HCT116 (cell line): ENCODE data around the gene RYR3. TPM values are rescaled to one million over a fixed set of nuclear protein-coding genes. Genes with fewer than 3 reads are reported as not detected.

Experiments
- ATAC-seq: fragments of 200-7000 bp; cut with Tn5 transposase; 2 replicates; pipeline ENCODE4 v1.9.1; 2020; ENCODE audit warnings: mild to moderate bottlenecking, moderate library complexity
- BruUV-seq: library from RNA; stranded (reverse); fragments of 400-500 nt; replicated peaks from 2 replicates; lab custom pipeline; 2021; lab: Mats Ljungman, UMichigan
- CTCF ChIA-PET: fragments of 300-600 bp; sonication (Branson Sonifier 250); formaldehyde crosslinking; loops from one replicate; lab custom pipeline; 2021; ENCODE audit warnings: antibody characterized with exemption; lab: Charles Lee
- POLR2A ChIA-PET: fragments of 300-600, 350-600 bp; sonication (Branson Sonifier 250); formaldehyde crosslinking; loops from one replicate; lab custom pipeline; 2021; ENCODE audit warnings: antibody characterized with exemption; lab: Charles Lee
- RAD21 ChIA-PET, 2 experiments: fragments of 300-600 bp; sonication (Branson Sonifier 250); formaldehyde crosslinking; loops; one replicate each; lab custom pipeline; 2023; ENCODE audit warnings: low total read pairs in 2 of 2; ENCODE audit not compliant: uncharacterized antibody in 2 of 2, unreplicated experiment in 2 of 2, low non-redundant PET in 1 of 2; lab: Charles Lee
- DNase-seq: peaks from one replicate; pipeline ENCODE4 v3.0.0-alpha.2; 2010; ENCODE audit warnings: low read depth, low spot score
- H2AFZ ChIP-seq: fragments of 200-600 bp; shearing (Covaris generic), sonication (generic); 2 replicates; pipeline ENCODE4 v1.6.1; 2017; ENCODE audit warnings: low read depth, mixed run types, mixed read lengths, antibody characterized with exemption, low read length; ENCODE audit not compliant: poor library complexity, severe bottlenecking
- H3K27ac ChIP-seq: 2 replicates; pipeline ENCODE4 v1.5.1; 2012; ENCODE audit warnings: low read depth, low read length
- H3K27me3 ChIP-seq: fragments of 200-600 bp; sonication (generic); 2 replicates; pipeline ENCODE4 v1.6.1; 2016; ENCODE audit warnings: mixed run types, low read length, mixed read lengths; ENCODE audit not compliant: insufficient read depth
- H3K36me3 ChIP-seq, 2 experiments: fragments of 200-500 bp in 1 of 2; fragments of 200-600 bp in 1 of 2; sonication (Bioruptor generic) in 1 of 2; sonication (generic) in 1 of 2; 2 replicates each; pipeline versions ENCODE4 v1.5.1 to v1.6.1; 2014 to 2016; ENCODE audit warnings: low read length in 2 of 2, inconsistent platforms in 1 of 2, mixed read lengths in 1 of 2, mixed run types in 1 of 2; ENCODE audit not compliant: insufficient read depth in 2 of 2, control insufficient read depth in 1 of 2
- H3K4me1 ChIP-seq, 2 experiments: fragments of 200-600 bp in 1 of 2; sonication (generic) in 1 of 2; 2 replicates each; pipeline versions ENCODE4 v1.5.1 to v1.6.1; 2012 to 2017; ENCODE audit warnings: low read length in 2 of 2, inconsistent platforms in 1 of 2, mild to moderate bottlenecking in 1 of 2, mixed read lengths in 1 of 2, mixed run types in 1 of 2, moderate library complexity in 1 of 2; ENCODE audit not compliant: insufficient read depth in 2 of 2, control insufficient read depth in 1 of 2
- H3K4me2 ChIP-seq: fragments of 200-600 bp; sonication (generic); 2 replicates; pipeline ENCODE4 v1.6.1; 2017; ENCODE audit warnings: mixed run types, low read length, mixed read lengths
- H3K4me3 ChIP-seq, 2 experiments: fragments of 200-600 bp in 1 of 2; sonication (generic) in 1 of 2; replicated peaks in 1 of 2; 2 replicates each; pipeline ENCODE4 v1.5.1; 2011 to 2016; ENCODE audit warnings: low read length in 2 of 2, control low read depth in 1 of 2, low read depth in 1 of 2, mild to moderate bottlenecking in 1 of 2, mixed read lengths in 1 of 2, mixed run types in 1 of 2
- H3K79me2 ChIP-seq: fragments of 200-600 bp; sonication (generic); 2 replicates; pipeline ENCODE4 v1.6.1; 2017; ENCODE audit warnings: mild to moderate bottlenecking, mixed run types, low read length, moderate library complexity, mixed read lengths; ENCODE audit not compliant: insufficient read depth
- H3K9ac ChIP-seq: fragments of 200-600 bp; sonication (generic); 2 replicates; pipeline ENCODE4 v1.6.1; 2016; ENCODE audit warnings: low read length, mixed read lengths
- H3K9me2 ChIP-seq: fragments of 200-600 bp; sonication (generic), shearing (Covaris generic); 2 replicates; pipeline ENCODE4 v1.6.1; 2017; ENCODE audit warnings: mixed run types, mild to moderate bottlenecking, moderate library complexity; ENCODE audit not compliant: insufficient read depth
- H3K9me3 ChIP-seq, 2 experiments: fragments of 200-500 bp in 1 of 2; fragments of 200-600 bp in 1 of 2; sonication (Bioruptor generic) in 1 of 2; sonication (generic) in 1 of 2; 2 replicates each; pipeline ENCODE4 v1.6.1; 2014 to 2017; ENCODE audit warnings: low read length in 2 of 2, mixed read lengths in 2 of 2, inconsistent platforms in 1 of 2, low read depth in 1 of 2, mild to moderate bottlenecking in 1 of 2, mixed run types in 1 of 2, moderate library complexity in 1 of 2; ENCODE audit not compliant: control insufficient read depth in 1 of 2, insufficient read depth in 1 of 2
- H4K20me1 ChIP-seq: fragments of 200-600 bp; sonication (generic), shearing (Covaris generic); 2 replicates; pipeline ENCODE4 v1.6.1; 2017; ENCODE audit warnings: mixed run types, mild to moderate bottlenecking, moderate library complexity; ENCODE audit not compliant: insufficient read depth
- CBX3 ChIP-seq: IDR thresholded peaks from 2 replicates; pipeline ENCODE4 v1.6.1; 2012; ENCODE audit warnings: low read depth
- CEBPB ChIP-seq: IDR thresholded peaks from 2 replicates; pipeline ENCODE4 v1.6.1; 2012; ENCODE audit warnings: low read depth
- CTCF ChIP-seq, 3 experiments: fragments of 200-600 bp in 1 of 3; sonication (generic) in 1 of 3; IDR thresholded peaks in 2 of 3; conservative IDR thresholded peaks in 1 of 3; 2 replicates each; pipeline ENCODE4 v1.5.1; 2012 to 2017; ENCODE audit warnings: low read depth in 2 of 3, low read length in 2 of 3, antibody characterized with exemption in 1 of 3, borderline replicate concordance in 1 of 3, control low read depth in 1 of 3, mild to moderate bottlenecking in 1 of 3, mixed read lengths in 1 of 3, mixed run types in 1 of 3, moderate library complexity in 1 of 3; ENCODE audit not compliant: insufficient read depth in 1 of 3
- EGR1 ChIP-seq: IDR thresholded peaks from 2 replicates; pipeline ENCODE4 v1.6.1; 2012; ENCODE audit warnings: low read depth
- ELF1 ChIP-seq: IDR thresholded peaks from 2 replicates; pipeline ENCODE4 v1.6.1; 2012; ENCODE audit warnings: low read depth, borderline replicate concordance
- EZH2 ChIP-seq: fragments of 200-600 bp; sonication (generic); IDR thresholded peaks from 2 replicates; pipeline ENCODE4 v1.6.1; 2017; ENCODE audit warnings: antibody characterized with exemption, mixed run types
- EZH2phosphoT487 ChIP-seq: fragments of 200-600 bp; IDR thresholded peaks from 2 replicates; pipeline ENCODE4 v1.6.1; 2018; ENCODE audit warnings: antibody characterized with exemption, borderline replicate concordance
- FOSL1 ChIP-seq: IDR thresholded peaks from 2 replicates; pipeline ENCODE4 v1.6.1; 2012; ENCODE audit warnings: low read depth
- POLR2A ChIP-seq: IDR thresholded peaks from 2 replicates; pipeline ENCODE4 v1.7.0; 2011; ENCODE audit warnings: borderline replicate concordance; ENCODE audit not compliant: insufficient read depth, insufficient read length; ENCODE audit errors: extremely low read depth
- POLR2AphosphoS5 ChIP-seq: IDR thresholded peaks from 2 replicates; pipeline ENCODE4 v1.6.1; 2011; ENCODE audit warnings: mild to moderate bottlenecking, low read depth, low read length, moderate library complexity
- RAD21 ChIP-seq: IDR thresholded peaks from 2 replicates; pipeline ENCODE4 v1.6.1; 2012; ENCODE audit warnings: low read depth, mild to moderate bottlenecking
- SIN3A ChIP-seq: IDR thresholded peaks from 2 replicates; pipeline ENCODE4 v1.6.1; 2012; ENCODE audit warnings: low read depth
- SRF ChIP-seq: IDR thresholded peaks from 2 replicates; pipeline ENCODE4 v1.6.1; 2012; ENCODE audit warnings: low read depth
- TCF7L2 ChIP-seq: IDR thresholded peaks from 2 replicates; pipeline ENCODE4 v1.7.0; 2011; ENCODE audit warnings: borderline replicate concordance, inconsistent platforms; ENCODE audit not compliant: insufficient read depth, insufficient read length; ENCODE audit errors: extremely low read depth
- YY1 ChIP-seq: IDR thresholded peaks from 2 replicates; pipeline ENCODE4 v1.6.1; 2011; ENCODE audit warnings: low read length, low read depth, moderate library complexity, mild to moderate bottlenecking; ENCODE audit not compliant: insufficient replicate concordance; ENCODE audit errors: extremely low read depth
- ZFX ChIP-seq: fragments of 450-650 bp; IDR thresholded peaks from 2 replicates; pipeline ENCODE4 v1.6.1; 2017
- ZNF274 ChIP-seq: fragments of 200-500 bp; sonication (Bioruptor generic); IDR thresholded peaks from 2 replicates; pipeline ENCODE4 v1.6.1; 2014; ENCODE audit warnings: mild to moderate bottlenecking, low read depth, low read length, inconsistent platforms
- intact Hi-C: fragments of 100-400 bp; cut with micrococcal nuclease; formaldehyde crosslinking; loops from 2 replicates; pipeline ENCODE4 v1.10.0; 2022
- total RNA-seq: library from RNA; stranded (reverse); gene quantifications from one replicate; pipeline ENCODE4 v1.2.1, GENCODE V29; 2021; ENCODE audit not compliant: unreplicated experiment
- TF ChIP-seq, protein P1 (sequence below): IDR thresholded peaks from 2 replicates; pipeline ENCODE4 v1.6.1; 2012; ENCODE audit warnings: low read depth
- TF ChIP-seq, protein P2 (sequence below): IDR thresholded peaks from 2 replicates; pipeline ENCODE4 v1.6.1; 2011; ENCODE audit warnings: mild to moderate bottlenecking, low read length, moderate library complexity; ENCODE audit not compliant: insufficient replicate concordance; ENCODE audit errors: extremely low read depth

The RYR3 gene
- total RNA-seq, 1 experiment from 2014 or later: not detected

DNA sequence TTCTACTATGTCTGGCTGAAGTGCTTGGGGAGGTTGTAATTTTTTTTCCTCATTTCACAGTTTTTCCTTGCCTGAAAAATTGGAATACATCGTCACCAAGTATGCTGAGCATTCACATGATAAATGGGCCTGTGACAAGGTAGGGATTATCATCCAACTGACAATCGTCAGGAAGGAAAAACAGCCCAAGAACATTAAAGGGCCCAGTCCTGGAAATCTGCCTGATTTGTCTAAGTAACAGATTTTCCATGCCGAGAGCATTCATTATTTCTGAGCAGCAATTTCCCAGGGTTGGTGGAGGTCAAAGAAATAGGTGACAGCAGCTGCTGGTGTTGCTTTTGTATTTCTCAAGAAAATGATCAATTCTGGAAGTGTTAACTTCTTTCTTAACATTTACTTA is 431.5 kb downstream of the RYR3 start:
- no peaks in the 10 kb centered on the region for H3K79me2 ChIP-seq
- DNase-seq: no peak
- H3K27ac ChIP-seq: no peak overlapping the region
- H3K9me3 ChIP-seq: no peaks in the 10 kb centered on the region
- no peak overlapping the region for H3K4me3 ChIP-seq
- H4K20me1 ChIP-seq: no peaks in the 10 kb centered on the region
- BruUV-seq: no TSS peak
- no peaks in the 10 kb centered on the region for H3K27me3 ChIP-seq
- ATAC-seq: no peak
- H3K9me2 ChIP-seq: no peaks in the 10 kb centered on the region
- ChIA-PET RAD21 (no interaction called here), POLR2A (no interaction called here), CTCF (no interaction called here)
- H3K4me2 ChIP-seq: no peak overlapping the region
- TF ChIP-seq EZH2: no peak
- TF ChIP-seq ELF1: no peak
- TF ChIP-seq FOSL1: no peak
- TF ChIP-seq ZFX: no peak
- no peak for TF ChIP-seq CBX3
- no peak for TF ChIP-seq RAD21
- TF ChIP-seq SRF: no peak
- TF ChIP-seq, protein P1, sequence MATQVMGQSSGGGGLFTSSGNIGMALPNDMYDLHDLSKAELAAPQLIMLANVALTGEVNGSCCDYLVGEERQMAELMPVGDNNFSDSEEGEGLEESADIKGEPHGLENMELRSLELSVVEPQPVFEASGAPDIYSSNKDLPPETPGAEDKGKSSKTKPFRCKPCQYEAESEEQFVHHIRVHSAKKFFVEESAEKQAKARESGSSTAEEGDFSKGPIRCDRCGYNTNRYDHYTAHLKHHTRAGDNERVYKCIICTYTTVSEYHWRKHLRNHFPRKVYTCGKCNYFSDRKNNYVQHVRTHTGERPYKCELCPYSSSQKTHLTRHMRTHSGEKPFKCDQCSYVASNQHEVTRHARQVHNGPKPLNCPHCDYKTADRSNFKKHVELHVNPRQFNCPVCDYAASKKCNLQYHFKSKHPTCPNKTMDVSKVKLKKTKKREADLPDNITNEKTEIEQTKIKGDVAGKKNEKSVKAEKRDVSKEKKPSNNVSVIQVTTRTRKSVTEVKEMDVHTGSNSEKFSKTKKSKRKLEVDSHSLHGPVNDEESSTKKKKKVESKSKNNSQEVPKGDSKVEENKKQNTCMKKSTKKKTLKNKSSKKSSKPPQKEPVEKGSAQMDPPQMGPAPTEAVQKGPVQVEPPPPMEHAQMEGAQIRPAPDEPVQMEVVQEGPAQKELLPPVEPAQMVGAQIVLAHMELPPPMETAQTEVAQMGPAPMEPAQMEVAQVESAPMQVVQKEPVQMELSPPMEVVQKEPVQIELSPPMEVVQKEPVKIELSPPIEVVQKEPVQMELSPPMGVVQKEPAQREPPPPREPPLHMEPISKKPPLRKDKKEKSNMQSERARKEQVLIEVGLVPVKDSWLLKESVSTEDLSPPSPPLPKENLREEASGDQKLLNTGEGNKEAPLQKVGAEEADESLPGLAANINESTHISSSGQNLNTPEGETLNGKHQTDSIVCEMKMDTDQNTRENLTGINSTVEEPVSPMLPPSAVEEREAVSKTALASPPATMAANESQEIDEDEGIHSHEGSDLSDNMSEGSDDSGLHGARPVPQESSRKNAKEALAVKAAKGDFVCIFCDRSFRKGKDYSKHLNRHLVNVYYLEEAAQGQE: no peak
- TF ChIP-seq ZNF274: no peak
- no peak for TF ChIP-seq SIN3A
- TF ChIP-seq YY1: no peak
- TF ChIP-seq, protein P2, sequence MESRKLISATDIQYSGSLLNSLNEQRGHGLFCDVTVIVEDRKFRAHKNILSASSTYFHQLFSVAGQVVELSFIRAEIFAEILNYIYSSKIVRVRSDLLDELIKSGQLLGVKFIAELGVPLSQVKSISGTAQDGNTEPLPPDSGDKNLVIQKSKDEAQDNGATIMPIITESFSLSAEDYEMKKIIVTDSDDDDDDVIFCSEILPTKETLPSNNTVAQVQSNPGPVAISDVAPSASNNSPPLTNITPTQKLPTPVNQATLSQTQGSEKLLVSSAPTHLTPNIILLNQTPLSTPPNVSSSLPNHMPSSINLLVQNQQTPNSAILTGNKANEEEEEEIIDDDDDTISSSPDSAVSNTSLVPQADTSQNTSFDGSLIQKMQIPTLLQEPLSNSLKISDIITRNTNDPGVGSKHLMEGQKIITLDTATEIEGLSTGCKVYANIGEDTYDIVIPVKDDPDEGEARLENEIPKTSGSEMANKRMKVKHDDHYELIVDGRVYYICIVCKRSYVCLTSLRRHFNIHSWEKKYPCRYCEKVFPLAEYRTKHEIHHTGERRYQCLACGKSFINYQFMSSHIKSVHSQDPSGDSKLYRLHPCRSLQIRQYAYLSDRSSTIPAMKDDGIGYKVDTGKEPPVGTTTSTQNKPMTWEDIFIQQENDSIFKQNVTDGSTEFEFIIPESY: no peak
- TF ChIP-seq CTCF (IDR thresholded peaks at IDR 0.05 in 2 of 3, conservative IDR thresholded peaks at IDR 0.05 in 1 of 3; ENCODE audit: borderline replicate concordance in 1 of 3, insufficient read depth in 1 of 3, low read depth in 2 of 3, low read length in 2 of 3): no peak
- no peak for TF ChIP-seq TCF7L2
- no peak for TF ChIP-seq CEBPB
- TF ChIP-seq EZH2phosphoT487: no peak
- TF ChIP-seq EGR1: no peak
- no peak for TF ChIP-seq POLR2AphosphoS5
- TF ChIP-seq POLR2A: no peak
- intact Hi-C loops: no loop called here
- no peak overlapping the region for H2AFZ ChIP-seq
- no peaks in the 10 kb centered on the region for H3K4me1 ChIP-seq
- H3K36me3 ChIP-seq: no peaks in the 10 kb centered on the region
- H3K9ac ChIP-seq: no peak overlapping the region
